Adipose tissue (tissue), 3 donors: Measurements from ENCODE around the gene SLC12A6. TPM values are rescaled to one million over a fixed set of nuclear protein-coding genes. Genes with fewer than 3 reads are reported as not detected.
"Not testable (repeated sequence)": the region's sequence is repeated elsewhere in the genome, so short reads cannot be mapped to it uniquely, and the experiment has no call there.

Source experiments
- H3K27ac ChIP-seq: one replicate; pipeline ENCODE4 v1.5.1; 2013; ENCODE audit warnings: low read depth, low read length
- WGBS, 3 donors: extraction: QIAGEN DNeasy Blood & Tissue Kit; methylation state at CpG; one replicate each; pipeline ENCODE4 v1.1.7; 2013; 5-methylcytosine and 5-hydroxymethylcytosine counted together
- polyA plus RNA-seq, 3 donors: library from polyadenylated mRNA; stranded (reverse); fragments of 200-250 nt; gene quantifications; one replicate each; pipeline ENCODE4 v1.2.3, GENCODE V29; 2013
- donor health status: healthy with polysubstance abuse.
- donor health status: Bipolar disorder and iron deficiency.
- donor health status: healthy.

The SLC12A6 gene
- 1 to 10 TPM; 3.6 to 7.6 (median 5.8) TPM for polyA plus RNA-seq

GRCh38 chr15:34337557-34338306, at the start of gene SLC12A6:
Gene SLC12A6, minus strand, starts transcription at chr15:34337781. Its CDS starts 1,101 bp downstream, at chr15:34336680.
- 0 to 1% (median 1%) methylated on average over 72 to 78 of the region's 78 CpGs for WGBS, 3 donors
- peak within 1 kb of the TSS; percentile 47 for H3K27ac ChIP-seq

DNA sequence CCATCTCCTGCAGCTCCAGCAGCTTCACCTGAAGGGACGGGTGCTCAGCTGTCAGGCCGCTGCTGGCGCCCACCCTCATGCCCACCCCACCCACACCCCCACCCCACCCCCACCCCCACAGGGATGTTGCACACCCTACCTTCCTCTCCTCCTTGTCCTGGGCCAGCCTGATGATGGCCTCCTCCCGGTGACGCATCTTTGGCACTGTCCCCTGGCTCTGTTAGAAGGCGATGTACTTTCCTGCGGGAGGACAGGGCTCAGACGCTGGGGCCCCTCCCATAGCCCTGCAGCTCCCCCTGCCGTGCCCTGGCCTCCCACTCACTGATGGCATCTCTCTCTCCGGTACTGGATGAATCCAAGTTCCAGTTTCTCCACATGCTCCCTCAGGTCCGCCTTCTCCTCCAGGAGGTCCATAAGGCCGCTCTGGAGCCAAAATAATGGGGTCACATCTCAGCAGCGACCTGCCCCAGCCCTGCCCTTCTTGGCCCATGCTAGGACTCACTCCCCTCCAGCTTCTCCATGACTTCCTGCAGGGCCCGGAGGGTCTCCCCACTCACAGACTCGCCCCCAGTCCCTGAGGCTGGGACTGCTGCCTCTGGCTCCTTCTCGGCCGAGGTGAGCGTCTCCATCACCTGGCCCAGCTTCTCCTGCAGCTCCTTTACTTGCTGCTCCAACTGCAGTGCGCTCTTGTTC, 44.4 kb upstream of the SLC12A6 start:
- WGBS, 3 donors = no CpG with 5 or more reads among the region's 19 CpGs
- H3K27ac ChIP-seq = not testable (repeated sequence)

DNA sequence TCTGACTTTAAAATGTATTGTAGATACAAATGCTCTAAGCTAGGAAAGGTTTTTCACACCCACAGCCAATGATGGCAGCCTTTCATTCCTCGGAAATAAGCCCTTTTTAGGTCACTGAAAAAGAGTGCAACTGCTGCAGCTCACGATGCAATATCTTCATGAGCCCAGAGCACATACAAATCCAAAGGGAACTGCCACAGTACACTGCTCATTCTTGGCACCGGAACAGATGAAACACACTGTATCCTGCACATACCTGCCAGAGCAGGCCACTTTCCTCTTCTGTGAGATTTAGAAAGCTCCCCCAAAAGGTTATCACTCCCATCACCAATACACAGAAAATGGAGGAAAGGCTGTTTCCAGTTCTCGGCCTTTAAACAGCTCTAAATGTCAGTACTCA, 42.9 kb upstream of the SLC12A6 start:
- H3K27ac ChIP-seq = not testable (repeated sequence)
- WGBS, 3 donors = 67 to 94% (median 88%) methylated on average over 4 of the region's 4 CpGs

GRCh38 chr15:34376856-34377255, 39.3 kb upstream of the SLC12A6 start:
- 95 to 100% (median 96%) methylated on average over 2 of the region's 2 CpGs for WGBS, 3 donors
- H3K27ac ChIP-seq = no peak overlapping the region

GRCh38 chr15:34375541-34375940, 38.0 kb upstream of the SLC12A6 start:
- H3K27ac ChIP-seq = not testable (repeated sequence)
- 92 to 97% (median 95%) methylated on average over 2 of the region's 2 CpGs for WGBS, 3 donors

DNA sequence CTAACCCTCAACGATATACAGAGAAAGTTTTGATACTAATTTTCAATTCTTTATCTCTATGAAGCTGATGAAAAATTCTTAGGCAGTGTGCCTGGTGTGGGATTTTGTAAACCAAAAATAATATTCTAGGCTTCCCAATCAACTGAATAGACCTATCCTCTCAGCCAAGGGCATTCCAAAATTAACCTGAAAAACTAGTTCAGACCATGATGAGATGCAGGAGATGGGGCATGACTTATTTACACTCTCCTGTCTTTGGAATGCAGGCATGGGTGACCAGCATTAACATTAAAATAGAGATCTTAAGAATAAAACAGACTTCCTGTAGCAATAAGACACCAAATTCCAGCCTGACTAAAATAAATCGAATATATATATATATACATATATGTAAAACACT, 37.2 kb upstream of the SLC12A6 start:
- no peak overlapping the region for H3K27ac ChIP-seq
- WGBS, 3 donors = 47 to 95% (median 69%) methylated on average over 2 of the region's 2 CpGs

DNA sequence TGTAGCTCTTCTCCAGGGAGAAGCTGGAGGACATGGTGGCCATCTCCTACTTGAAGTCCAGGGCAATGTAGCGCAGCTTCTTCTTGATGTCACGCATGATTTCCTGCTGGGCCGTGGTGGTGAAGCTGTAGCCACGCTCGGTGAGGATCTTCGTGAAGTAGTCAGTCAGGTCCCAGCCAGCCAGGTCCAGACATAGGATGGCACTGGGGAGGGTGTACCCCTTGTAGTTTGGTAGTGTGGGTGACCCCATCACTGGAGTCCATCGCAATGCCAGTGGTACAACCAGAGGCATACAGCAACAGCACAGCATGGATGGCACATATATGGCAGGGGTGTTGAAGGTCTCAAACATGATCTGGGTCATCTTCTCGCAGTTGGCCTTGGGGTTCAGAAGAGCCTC, 36.4 kb upstream of the SLC12A6 start:
- WGBS, 3 donors = 67 to 98% (median 86%) methylated on average over 8 of the region's 8 CpGs
- no peak overlapping the region for H3K27ac ChIP-seq

DNA sequence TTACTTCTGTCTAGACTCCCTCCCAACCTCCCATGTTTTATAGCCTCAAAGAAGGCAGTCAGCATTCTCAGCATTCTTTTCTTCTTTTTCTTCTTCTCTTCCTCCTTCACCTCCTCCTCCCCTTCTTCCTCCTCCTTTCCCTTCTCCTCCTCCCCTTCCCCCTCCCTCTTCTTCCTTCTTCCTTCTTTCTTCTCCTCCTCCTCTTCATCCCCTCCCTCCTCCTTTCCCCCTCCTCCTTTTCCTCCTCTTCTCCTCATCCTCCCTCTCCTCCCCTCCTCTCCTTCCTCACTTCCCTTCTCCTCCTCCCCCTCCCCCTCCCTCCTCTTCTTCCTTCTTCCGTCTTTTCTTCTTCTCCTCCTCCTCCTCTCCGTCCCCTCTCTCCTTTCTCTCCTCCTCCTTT, 33.1 kb upstream of the SLC12A6 start:
- H3K27ac ChIP-seq = no peak overlapping the region
- WGBS, 3 donors = 42 to 51% (median 42%) methylated on average over 2 of the region's 2 CpGs

DNA sequence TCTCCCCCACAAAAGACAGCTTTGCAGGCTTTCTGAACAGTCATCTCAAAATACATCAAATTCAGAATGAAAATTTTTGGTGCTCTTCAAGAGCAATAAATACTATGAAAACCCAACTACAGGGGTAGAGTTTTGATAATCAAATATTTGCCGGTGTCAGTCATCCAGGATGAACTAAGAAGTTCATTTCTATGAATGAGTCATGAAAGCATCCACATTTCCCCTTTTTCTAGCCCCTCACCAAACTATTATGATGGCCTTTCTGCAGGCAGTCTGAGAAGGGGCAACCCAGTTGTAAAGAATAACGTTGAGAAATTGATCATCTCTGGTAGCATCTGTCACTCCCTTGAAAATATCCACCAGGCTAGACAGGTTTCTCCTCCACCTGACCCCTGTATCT, 32.5 kb upstream of the SLC12A6 start:
- 61 to 63% (median 62%) methylated on average over 2 of the region's 2 CpGs for WGBS, 3 donors
- H3K27ac ChIP-seq = no peak overlapping the region

DNA sequence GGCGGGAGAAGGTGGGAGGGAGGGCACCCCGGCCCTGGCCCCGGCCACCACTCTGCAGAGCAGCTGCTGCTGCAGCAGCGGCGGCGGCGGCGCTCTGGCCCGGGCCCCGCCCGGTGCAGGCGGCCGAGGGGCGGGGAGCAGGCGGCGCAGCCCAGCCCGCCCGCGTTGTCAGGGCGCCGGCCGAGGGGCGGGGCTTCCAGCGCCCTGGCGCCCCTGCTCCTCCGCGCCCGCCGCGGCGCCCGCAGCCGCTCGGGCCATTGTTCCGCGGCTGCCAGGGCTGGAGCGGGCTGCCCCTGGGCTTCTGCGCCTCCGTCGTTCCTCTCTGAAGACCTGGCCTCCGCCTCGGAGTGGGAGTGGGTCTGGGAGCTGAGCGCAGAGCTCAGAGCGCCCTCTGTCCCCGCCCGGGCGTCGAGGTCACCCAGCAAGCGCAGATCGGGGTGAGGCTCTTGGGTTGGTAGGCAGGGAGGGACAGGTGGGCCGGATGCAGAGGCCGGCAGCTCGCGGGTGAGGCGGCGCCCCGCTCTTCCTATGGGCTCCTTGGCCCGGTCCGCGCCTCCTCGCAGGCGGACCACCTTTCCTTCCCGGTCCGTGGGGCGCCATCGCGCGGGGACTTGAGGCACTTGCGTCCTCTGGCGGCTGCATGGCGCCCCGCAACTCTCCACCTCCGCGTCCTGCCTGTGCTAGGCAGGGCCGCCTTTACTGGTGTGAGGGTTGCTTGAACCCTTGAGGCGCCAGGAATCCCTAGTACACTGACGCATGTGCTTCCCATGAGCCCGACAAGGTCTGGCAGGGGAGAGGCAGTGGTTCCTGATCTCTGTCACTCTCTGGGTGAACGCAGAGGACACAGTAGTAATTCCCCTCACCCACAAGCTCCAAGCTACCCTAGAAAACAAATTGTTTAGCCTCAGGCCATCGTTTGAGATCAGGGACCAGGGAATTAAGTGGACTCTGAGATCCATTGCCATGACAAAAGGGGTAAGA, 29.8 kb upstream of the SLC12A6 start, which contains the start of gene LPCAT4:
Gene LPCAT4 (minus strand): TSS at position 96 of the 981 bp plus-strand sequence. CDS start 96 bp downstream, outside the sequence.
- WGBS, 3 donors = 0 to 1% (median 0%) methylated on average over 58 to 80 of the region's 80 CpGs
- H3K27ac ChIP-seq = peak within 1 kb of the TSS; percentile 56

GRCh38 chr15:34366271-34367065, 28.9 kb upstream of the SLC12A6 start:
- 0 to 1% (median 1%) methylated on average over 34 to 37 of the region's 37 CpGs for WGBS, 3 donors
- H3K27ac ChIP-seq = no peak overlapping the region

DNA sequence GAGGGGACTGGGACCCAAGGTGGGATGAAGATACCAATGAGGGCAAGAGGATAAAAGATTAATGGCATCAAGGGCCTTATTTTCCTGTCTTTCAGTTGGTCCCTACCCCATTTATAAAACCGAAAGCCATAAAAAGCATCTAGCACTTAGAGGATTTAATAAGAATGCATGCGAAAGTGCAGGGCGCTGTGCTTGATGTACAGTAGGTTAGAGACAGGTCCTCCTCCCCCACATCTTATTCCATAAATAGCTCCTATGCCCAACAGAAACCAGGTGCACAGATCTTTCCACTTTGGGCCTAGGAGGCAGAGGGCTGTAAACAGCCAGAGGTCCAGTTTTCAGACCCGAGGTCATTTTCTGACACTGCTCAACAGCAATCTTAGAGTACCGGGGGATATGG, 28.3 kb upstream of the SLC12A6 start:
- H3K27ac ChIP-seq = no peak overlapping the region
- 34 to 41% (median 34%) methylated on average over 5 of the region's 5 CpGs for WGBS, 3 donors

- 76 to 87% (median 81%) methylated on average over 16 of the region's 16 CpGs for WGBS, 3 donors
- H3K27ac ChIP-seq = no peak overlapping the region
Observed at GRCh38 chr15:34365091-34365825, 27.7 kb upstream of the SLC12A6 start.

GRCh38 chr15:34364041-34364440, 26.5 kb upstream of the SLC12A6 start:
- H3K27ac ChIP-seq = no peak overlapping the region
- 94 to 96% (median 95%) methylated on average over 8 of the region's 8 CpGs for WGBS, 3 donors

- no peak overlapping the region for H3K27ac ChIP-seq
- 78 to 89% (median 81%) methylated on average over 10 of the region's 10 CpGs for WGBS, 3 donors
Observed at GRCh38 chr15:34362047-34362773, 24.6 kb upstream of the SLC12A6 start.

DNA sequence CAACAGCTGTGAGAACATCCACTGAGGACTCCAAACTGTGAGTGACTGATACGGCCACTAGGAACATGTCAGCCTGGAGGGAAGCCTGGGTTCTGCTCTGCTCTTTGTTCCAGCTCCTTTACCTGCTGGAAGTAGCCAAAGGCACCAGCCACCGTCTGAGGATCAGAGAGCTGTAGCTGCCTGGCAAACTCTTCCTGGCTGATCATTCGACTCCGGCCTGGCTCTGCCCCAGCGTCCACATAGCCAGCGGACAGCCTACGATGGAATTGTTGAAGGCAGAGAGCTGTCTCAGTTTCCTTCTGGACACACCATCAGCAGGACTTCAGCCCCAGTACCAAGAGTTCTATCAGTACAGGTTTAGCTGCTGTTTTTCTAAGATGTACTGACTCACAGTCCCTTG, 23.7 kb upstream of the SLC12A6 start:
- 85 to 95% (median 92%) methylated on average over 7 of the region's 7 CpGs for WGBS, 3 donors
- H3K27ac ChIP-seq = no peak overlapping the region

- WGBS, 3 donors = 81 to 100% (median 93%) methylated on average over 1 of the region's 1 CpG
- H3K27ac ChIP-seq = no peak overlapping the region
Observed at GRCh38 chr15:34360298-34360697, 22.7 kb upstream of the SLC12A6 start.
